ENCODE data around the gene RIC8A. TPM values are rescaled to one million over a fixed set of nuclear protein-coding genes. Genes with fewer than 3 reads are reported as not detected.

Gene RIC8A
- total and polyA plus RNA-seq, 4 donors = 12.5 to 49.6 (median 34.5) TPM

DNA sequence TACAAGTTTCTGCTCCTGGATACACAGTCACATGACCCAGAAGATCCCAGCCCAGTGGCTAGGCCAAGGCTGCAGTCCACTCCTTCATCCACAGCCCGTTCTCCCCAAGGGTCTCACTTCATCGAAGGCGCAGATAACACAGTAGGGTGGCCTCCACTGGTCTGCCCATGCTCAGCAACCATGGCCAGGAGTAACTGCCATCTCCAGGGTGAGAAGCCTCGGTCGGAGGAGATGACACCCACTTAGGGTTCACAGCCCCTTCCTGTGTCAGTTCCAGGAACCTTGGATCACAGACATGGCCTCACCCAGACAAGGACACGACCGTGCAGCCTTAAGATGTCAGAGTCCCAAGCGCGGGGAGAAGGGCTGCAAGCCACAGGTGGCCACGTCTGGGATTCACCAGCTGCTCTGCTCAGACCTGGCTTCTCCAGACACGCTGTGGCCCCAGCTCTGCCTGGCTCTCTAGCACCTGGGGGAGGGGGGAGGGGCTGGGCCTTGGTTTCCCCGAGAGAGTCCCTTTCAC lies 2.9 kb upstream of the RIC8A start (continued):
- TF ChIP-seq GABPA (IDR thresholded peaks at IDR 0.05 in 1 of 2, conservative IDR thresholded peaks at IDR 0.05 in 1 of 2) (no peak), SP1 (IDR thresholded peaks at IDR 0.05) (no peak)

DNA sequence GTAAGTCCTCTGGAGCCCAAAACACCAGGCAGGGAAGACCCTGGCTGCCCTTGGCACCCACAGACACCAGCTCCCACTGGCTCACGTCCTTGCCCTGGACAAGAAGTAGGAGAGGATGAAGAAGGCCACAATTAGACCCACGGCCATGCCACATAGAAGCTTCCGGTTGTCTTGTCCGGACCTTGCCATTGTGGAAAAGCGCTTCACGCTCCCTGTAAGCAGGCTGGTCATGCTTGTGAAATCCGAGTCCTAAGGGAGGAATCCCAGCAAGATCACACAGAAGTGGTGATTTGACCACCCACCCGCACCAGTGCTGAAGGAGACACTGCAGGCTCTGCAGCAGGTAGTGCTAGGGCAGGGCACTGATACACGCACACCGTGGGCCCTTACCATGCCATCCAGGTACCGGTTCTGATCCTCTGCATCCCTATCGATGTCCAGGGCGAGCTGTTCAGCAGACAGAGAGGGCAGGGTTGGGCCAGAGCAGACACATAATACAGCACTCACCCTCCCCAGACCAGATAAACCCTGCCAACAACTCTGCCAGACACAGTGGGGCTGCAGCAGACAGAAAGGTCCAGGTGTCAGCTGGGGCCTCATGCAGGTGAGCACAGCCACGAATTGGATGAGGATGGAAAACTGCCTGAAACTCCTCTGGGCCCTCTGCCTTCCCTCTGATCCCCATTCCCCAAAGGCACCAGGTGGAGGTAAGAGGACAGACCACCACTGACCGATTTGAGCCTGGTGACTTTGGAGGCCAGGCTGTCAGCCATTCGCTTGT lies 2.1 kb upstream of the RIC8A start:
- H3K9ac ChIP-seq (ENCODE audit: low read depth in 1 of 2, low read length in 2 of 2) = no peak overlapping the region
- H3K27ac ChIP-seq (ENCODE audit: low read depth in 1 of 2, low read length in 2 of 2) = no peak overlapping the region
- DNase-seq (ENCODE audit: low spot score) = no peak
- 93% methylated on average over 16 of the region's 16 CpGs for WGBS
- peaks cover 5 to 30% (median 14%) of the 10 kb centered on the region in 4 donors for H3K36me3 ChIP-seq (ENCODE audit: control insufficient read depth in 4 of 4, insufficient read depth in 3 of 4, low read depth in 1 of 4, low read length in 3 of 4)
- TF ChIP-seq SP1 (IDR thresholded peaks at IDR 0.05) = no peak
- TF ChIP-seq RAD21 (IDR thresholded peaks at IDR 0.05) = no peak
- no peak for TF ChIP-seq REST (IDR thresholded peaks at IDR 0.05)
- no peak for TF ChIP-seq GABPA (IDR thresholded peaks at IDR 0.05 in 1 of 2, conservative IDR thresholded peaks at IDR 0.05 in 1 of 2)
- no peak for TF ChIP-seq HNF4A (conservative IDR thresholded peaks at IDR 0.05)
- no peak for TF ChIP-seq RXRA (IDR thresholded peaks at IDR 0.05)
- no peak for TF ChIP-seq YY1 (IDR thresholded peaks at IDR 0.05)
- TF ChIP-seq JUND (IDR thresholded peaks at IDR 0.05) = no peak
- no peak for TF ChIP-seq CTCF (IDR thresholded peaks at IDR 0.05; ENCODE audit: low read depth, low read length, missing input control)
- TF ChIP-seq TAF1 (conservative IDR thresholded peaks at IDR 0.05) = no peak
- TF ChIP-seq, protein P1, sequence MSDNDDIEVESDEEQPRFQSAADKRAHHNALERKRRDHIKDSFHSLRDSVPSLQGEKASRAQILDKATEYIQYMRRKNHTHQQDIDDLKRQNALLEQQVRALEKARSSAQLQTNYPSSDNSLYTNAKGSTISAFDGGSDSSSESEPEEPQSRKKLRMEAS (IDR thresholded peaks at IDR 0.05) = no peak
- no peak for TF ChIP-seq FOXA2 (IDR thresholded peaks at IDR 0.05)
- TF ChIP-seq ATF3 (IDR thresholded peaks at IDR 0.05) = no peak
- TF ChIP-seq EGR1 (IDR thresholded peaks at IDR 0.05; ENCODE audit: low read depth in 2 of 2) = no peak
- no peak for TF ChIP-seq FOXA1 (IDR thresholded peaks at IDR 0.05)
- TF ChIP-seq, protein P2, sequence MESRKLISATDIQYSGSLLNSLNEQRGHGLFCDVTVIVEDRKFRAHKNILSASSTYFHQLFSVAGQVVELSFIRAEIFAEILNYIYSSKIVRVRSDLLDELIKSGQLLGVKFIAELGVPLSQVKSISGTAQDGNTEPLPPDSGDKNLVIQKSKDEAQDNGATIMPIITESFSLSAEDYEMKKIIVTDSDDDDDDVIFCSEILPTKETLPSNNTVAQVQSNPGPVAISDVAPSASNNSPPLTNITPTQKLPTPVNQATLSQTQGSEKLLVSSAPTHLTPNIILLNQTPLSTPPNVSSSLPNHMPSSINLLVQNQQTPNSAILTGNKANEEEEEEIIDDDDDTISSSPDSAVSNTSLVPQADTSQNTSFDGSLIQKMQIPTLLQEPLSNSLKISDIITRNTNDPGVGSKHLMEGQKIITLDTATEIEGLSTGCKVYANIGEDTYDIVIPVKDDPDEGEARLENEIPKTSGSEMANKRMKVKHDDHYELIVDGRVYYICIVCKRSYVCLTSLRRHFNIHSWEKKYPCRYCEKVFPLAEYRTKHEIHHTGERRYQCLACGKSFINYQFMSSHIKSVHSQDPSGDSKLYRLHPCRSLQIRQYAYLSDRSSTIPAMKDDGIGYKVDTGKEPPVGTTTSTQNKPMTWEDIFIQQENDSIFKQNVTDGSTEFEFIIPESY (IDR thresholded peaks at IDR 0.05) = no peak
- H3K4me1 ChIP-seq (ENCODE audit: control insufficient read depth in 4 of 4, insufficient read depth in 4 of 4, low read length in 3 of 4) = peaks cover 8 to 38% (median 27%) of the 10 kb centered on the region in 4 donors
- H3K4me3 ChIP-seq (ENCODE audit: low read depth in 1 of 3, low read length in 3 of 3) = no peak overlapping the region
- H3K27me3 ChIP-seq (ENCODE audit: control insufficient read depth in 4 of 4, insufficient read depth in 4 of 4, low read length in 3 of 4) = no peaks in the 10 kb centered on the region
- no peaks in the 10 kb centered on the region for H3K9me3 ChIP-seq (ENCODE audit: control insufficient read depth in 4 of 4, low read length in 3 of 4)

All from liver (tissue), 9 donors.